HuH-7 (cell line): Measurements from ENCODE around the gene LRRC28.
"Not testable (repeated sequence)": the region's sequence is repeated elsewhere in the genome, so short reads cannot be mapped to it uniquely, and the experiment has no call there.

Experiments
- DNase-seq: peaks from one replicate; pipeline ENCODE4 v3.0.0; 2011; ENCODE audit warnings: low spot score

LRRC28 gene

GRCh38 chr15:99399061-99399460 is 147.8 kb downstream of the LRRC28 start:
- no peak for DNase-seq

- DNase-seq = no peak
Measured at GRCh38 chr15:99399618-99400017, 148.3 kb downstream of the LRRC28 start.

GRCh38 chr15:99401216-99401615 is 149.9 kb downstream of the LRRC28 start:
- not testable (repeated sequence) for DNase-seq

- DNase-seq = no peak
Measured at GRCh38 chr15:99402014-99402729, 150.9 kb downstream of the LRRC28 start.

- DNase-seq = no peak
Measured at GRCh38 chr15:99403597-99403996, 152.3 kb downstream of the LRRC28 start.

GRCh38 chr15:99404454-99404853 is 153.2 kb downstream of the LRRC28 start:
- DNase-seq = no peak

- no peak for DNase-seq
Measured at GRCh38 chr15:99406120-99406519, 154.8 kb downstream of the LRRC28 start.

GRCh38 chr15:99406716-99407487 is 155.6 kb downstream of the LRRC28 start:
- no peak for DNase-seq

- no peak for DNase-seq
Measured at GRCh38 chr15:99407716-99408115, 156.4 kb downstream of the LRRC28 start.

- no peak for DNase-seq
Measured at GRCh38 chr15:99408236-99409096, 157.2 kb downstream of the LRRC28 start.

- peak; percentile 64 for DNase-seq
Measured at GRCh38 chr15:99409097-99409473, 157.8 kb downstream of the LRRC28 start.

GRCh38 chr15:99409560-99409959 is 158.3 kb downstream of the LRRC28 start:
- no peak for DNase-seq

- DNase-seq = no peak
Measured at GRCh38 chr15:99410477-99410876, 159.2 kb downstream of the LRRC28 start.

GRCh38 chr15:99411234-99411633 is 160.0 kb downstream of the LRRC28 start:
- DNase-seq = no peak

- no peak for DNase-seq
Measured at GRCh38 chr15:99412082-99412481, 160.8 kb downstream of the LRRC28 start.

- no peak for DNase-seq
Measured at GRCh38 chr15:99412626-99413025, 161.3 kb downstream of the LRRC28 start.

GRCh38 chr15:99413955-99414754 is 162.9 kb downstream of the LRRC28 start:
- no peak for DNase-seq

- DNase-seq = no peak
Measured at GRCh38 chr15:99414755-99415731, 163.8 kb downstream of the LRRC28 start.

- no peak for DNase-seq
Measured at GRCh38 chr15:99416191-99417188, 165.2 kb downstream of the LRRC28 start.
